PC-9 (cell line): Measurements from ENCODE around the gene MTHFD1. TPM values are rescaled to one million over a fixed set of nuclear protein-coding genes. Genes with fewer than 3 reads are reported as not detected.

ENCODE experiments used
- BruUV-seq: library from RNA; stranded (reverse); fragments of 400-500 nt; replicated peaks from 2 replicates; lab custom pipeline; 2021; lab: Mats Ljungman, UMichigan
- CTCF ChIA-PET: fragments of 300-600 bp; sonication (Branson Sonifier 250); formaldehyde crosslinking; loops from one replicate; lab custom pipeline; 2022; ENCODE audit warnings: antibody characterized with exemption; lab: Charles Lee
- POLR2A ChIA-PET: fragments of 300-600 bp; sonication (Branson Sonifier 250); formaldehyde crosslinking; loops from one replicate; lab custom pipeline; 2022; ENCODE audit warnings: antibody characterized with exemption; ENCODE audit not compliant: unreplicated experiment; lab: Charles Lee
- DNase-seq, 2 experiments: peaks; one replicate each; pipeline versions ENCODE4 v3.0.0 to v3.0.0-alpha.2; 2015 to 2022; ENCODE audit warnings: mixed read lengths in 1 of 2
- H2AFZ ChIP-seq: fragments of 200-600 bp; sonication (generic); 2 replicates; pipeline ENCODE4 v1.8.1; 2017; ENCODE audit warnings: antibody characterized with exemption
- H3F3A ChIP-seq: fragments of 200-600 bp; sonication (generic); 2 replicates; pipeline ENCODE4 v1.8.1; 2017; ENCODE audit warnings: antibody characterized with exemption, mild to moderate bottlenecking, low read depth; ENCODE audit not compliant: insufficient read depth
- H3K27ac ChIP-seq: fragments of 200-600 bp; sonication (generic); 2 replicates; pipeline ENCODE4 v1.6.1; 2016; ENCODE audit warnings: mixed run types
- H3K27me3 ChIP-seq: fragments of 200-600 bp; sonication (generic); 2 replicates; pipeline ENCODE4 v1.6.1; 2016; ENCODE audit warnings: low read depth, mixed run types; ENCODE audit not compliant: insufficient read depth
- H3K36me3 ChIP-seq: fragments of 200-600 bp; sonication (generic); 2 replicates; pipeline ENCODE4 v1.6.1; 2016; ENCODE audit warnings: low read depth, mixed run types
- H3K4me1 ChIP-seq: fragments of 200-600 bp; sonication (generic); replicated peaks from 2 replicates; pipeline ENCODE4 v1.6.1; 2016; ENCODE audit warnings: mixed run types; ENCODE audit not compliant: insufficient read depth
- H3K4me2 ChIP-seq: fragments of 200-600 bp; sonication (generic); 2 replicates; pipeline ENCODE4 v1.6.1; 2017; ENCODE audit warnings: mixed run types
- H3K4me3 ChIP-seq: fragments of 200-600 bp; sonication (generic); 2 replicates; pipeline ENCODE4 v1.6.1; 2016; ENCODE audit warnings: mixed run types
- H3K79me2 ChIP-seq: fragments of 200-600 bp; sonication (generic); 2 replicates; pipeline ENCODE4 v1.6.1; 2017; ENCODE audit warnings: low read depth, mixed run types
- H3K9me2 ChIP-seq: fragments of 200-600 bp; sonication (generic); 2 replicates; pipeline ENCODE4 v1.8.1; 2017; ENCODE audit warnings: mild to moderate bottlenecking; ENCODE audit not compliant: insufficient read depth
- H3K9me3 ChIP-seq: fragments of 200-600 bp; sonication (generic); 2 replicates; pipeline ENCODE4 v1.8.1; 2016; ENCODE audit warnings: low read depth; ENCODE audit not compliant: insufficient read depth
- H4K20me1 ChIP-seq: fragments of 200-600 bp; sonication (generic); 2 replicates; pipeline ENCODE4 v1.8.1; 2017; ENCODE audit not compliant: insufficient read depth
- EZH2 ChIP-seq: fragments of 200-600 bp; sonication (generic); IDR thresholded peaks from 2 replicates; pipeline ENCODE4 v1.8.0; 2017; ENCODE audit warnings: antibody characterized with exemption, low read depth
- intact Hi-C: fragments of 100-400 bp; cut with micrococcal nuclease; formaldehyde crosslinking; loops from one replicate; pipeline ENCODE4 v1.10.0; 2022; ENCODE audit not compliant: unreplicated experiment
- total RNA-seq: library from RNA; stranded (reverse); gene quantifications from 2 replicates; pipeline ENCODE4 v1.2.3, GENCODE V29; 2021
- TF ChIP-seq, protein P1 (sequence below): fragments of 200-600 bp; sonication (generic); conservative IDR thresholded peaks from 2 replicates; pipeline ENCODE4 v1.6.1; 2017; ENCODE audit warnings: mixed run types, antibody characterized with exemption, mild to moderate bottlenecking, moderate library complexity

Gene MTHFD1
- total RNA-seq, 1 experiment from 2014 or later = 161 TPM

- Histone ChIP-seq H2AFZ (no peak overlapping the region), H3K27ac (no peak overlapping the region), H3K27me3 (no peaks in the 10 kb centered on the region), H3K36me3 (no peaks in the 10 kb centered on the region), H3K4me2 (no peak overlapping the region), H3K79me2 (no peaks in the 10 kb centered on the region), H3K9me2 (no peaks in the 10 kb centered on the region), H3K4me3 (no peak overlapping the region), H3K4me1 (peaks cover 7% of the 10 kb centered on the region; the same call in 1 of the 2 replicates), H4K20me1 (no peaks in the 10 kb centered on the region), H3F3A (peaks cover 33% of the 10 kb centered on the region; the same call in 1 of the 2 replicates), H3K9me3 (no peaks in the 10 kb centered on the region)
- ChIA-PET POLR2A (interaction anchor here (0.7 kb wide), 1 partner anchor 80 kb away, joined by 3 read pairs; no protein-coding TSS in a partner anchor), CTCF (no interaction called here)
- BruUV-seq = no TSS peak
- TF ChIP-seq EZH2 = no peak
- TF ChIP-seq, protein P1, sequence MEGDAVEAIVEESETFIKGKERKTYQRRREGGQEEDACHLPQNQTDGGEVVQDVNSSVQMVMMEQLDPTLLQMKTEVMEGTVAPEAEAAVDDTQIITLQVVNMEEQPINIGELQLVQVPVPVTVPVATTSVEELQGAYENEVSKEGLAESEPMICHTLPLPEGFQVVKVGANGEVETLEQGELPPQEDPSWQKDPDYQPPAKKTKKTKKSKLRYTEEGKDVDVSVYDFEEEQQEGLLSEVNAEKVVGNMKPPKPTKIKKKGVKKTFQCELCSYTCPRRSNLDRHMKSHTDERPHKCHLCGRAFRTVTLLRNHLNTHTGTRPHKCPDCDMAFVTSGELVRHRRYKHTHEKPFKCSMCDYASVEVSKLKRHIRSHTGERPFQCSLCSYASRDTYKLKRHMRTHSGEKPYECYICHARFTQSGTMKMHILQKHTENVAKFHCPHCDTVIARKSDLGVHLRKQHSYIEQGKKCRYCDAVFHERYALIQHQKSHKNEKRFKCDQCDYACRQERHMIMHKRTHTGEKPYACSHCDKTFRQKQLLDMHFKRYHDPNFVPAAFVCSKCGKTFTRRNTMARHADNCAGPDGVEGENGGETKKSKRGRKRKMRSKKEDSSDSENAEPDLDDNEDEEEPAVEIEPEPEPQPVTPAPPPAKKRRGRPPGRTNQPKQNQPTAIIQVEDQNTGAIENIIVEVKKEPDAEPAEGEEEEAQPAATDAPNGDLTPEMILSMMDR = no peak
- no peak for DNase-seq
- intact Hi-C loops = no loop called here
Measured at GRCh38 chr14:64467101-64467500, 78.9 kb downstream of the MTHFD1 start.

DNA sequence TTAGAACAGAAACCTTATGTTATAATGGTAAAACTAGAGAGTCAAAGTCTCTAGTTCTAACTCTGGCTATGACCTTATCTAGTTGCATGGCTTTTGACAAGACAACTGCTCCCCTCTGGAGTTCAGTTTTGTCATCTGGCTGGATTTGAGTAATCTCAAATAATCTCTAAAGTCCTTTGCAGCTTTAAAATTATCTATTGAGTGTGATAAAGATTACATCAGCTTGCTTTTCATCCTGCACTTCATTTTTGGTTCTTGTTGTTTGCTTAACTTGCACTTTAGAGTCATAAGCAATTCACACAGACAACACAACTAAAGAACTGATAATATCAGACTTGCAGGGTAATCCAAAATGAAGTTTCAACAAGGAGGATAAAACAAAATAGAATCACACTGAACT is 79.4 kb downstream of the MTHFD1 start:
- intact Hi-C loops = no loop called here
- Histone ChIP-seq H3K4me2 (no peak overlapping the region), H2AFZ (no peak overlapping the region), H3K4me1 (peaks cover 7% of the 10 kb centered on the region; the same call in 1 of the 2 replicates), H4K20me1 (no peaks in the 10 kb centered on the region), H3F3A (peaks cover 29% of the 10 kb centered on the region; the same call in 1 of the 2 replicates), H3K27me3 (no peaks in the 10 kb centered on the region), H3K9me3 (no peaks in the 10 kb centered on the region), H3K9me2 (no peaks in the 10 kb centered on the region), H3K36me3 (no peaks in the 10 kb centered on the region), H3K27ac (no peak overlapping the region), H3K4me3 (no peak overlapping the region), H3K79me2 (no peaks in the 10 kb centered on the region)
- CTCF ChIA-PET = no interaction called here
- TF ChIP-seq, protein P1 = no peak
- no peak for TF ChIP-seq EZH2
- DNase-seq = no peak
- POLR2A ChIA-PET = no interaction called here
- no TSS peak for BruUV-seq

GRCh38 chr14:64468451-64468850 is 80.3 kb downstream of the MTHFD1 start:
- Histone ChIP-seq H3K27me3 (no peaks in the 10 kb centered on the region), H4K20me1 (no peaks in the 10 kb centered on the region), H3K4me1 (peaks cover 7% of the 10 kb centered on the region; the same call in 1 of the 2 replicates), H3K4me2 (no peak overlapping the region), H2AFZ (no peak overlapping the region), H3K79me2 (no peaks in the 10 kb centered on the region), H3K9me3 (no peaks in the 10 kb centered on the region), H3K4me3 (no peak overlapping the region), H3K36me3 (no peaks in the 10 kb centered on the region), H3F3A (peaks cover 23% of the 10 kb centered on the region; the same call in 1 of the 2 replicates), H3K9me2 (no peaks in the 10 kb centered on the region), H3K27ac (no peak overlapping the region)
- intact Hi-C loops = no loop called here
- no TSS peak for BruUV-seq
- POLR2A ChIA-PET = no interaction called here
- CTCF ChIA-PET = no interaction called here
- no peak for TF ChIP-seq EZH2
- TF ChIP-seq, protein P1 = no peak
- DNase-seq = no peak
